ENCODE results near the gene CAMTA1.

The CAMTA1 gene

GRCh38 chr1:7535016-7535415, 749.8 kb downstream of the CAMTA1 start:
- no peak for DNase-seq (ENCODE audit: low spot score)

- DNase-seq (ENCODE audit: low spot score) = no peak
Measured at GRCh38 chr1:7535934-7536878, 751.0 kb downstream of the CAMTA1 start.

- DNase-seq (ENCODE audit: low spot score) = no peak
Measured at GRCh38 chr1:7536891-7537591, 751.8 kb downstream of the CAMTA1 start.

- no peak for DNase-seq (ENCODE audit: low spot score)
Measured at GRCh38 chr1:7538033-7538432, 752.8 kb downstream of the CAMTA1 start.

GRCh38 chr1:7538849-7539768, 753.9 kb downstream of the CAMTA1 start:
- DNase-seq (ENCODE audit: low spot score) = no peak

- no peak for DNase-seq (ENCODE audit: low spot score)
Measured at GRCh38 chr1:7539769-7540175, 754.5 kb downstream of the CAMTA1 start.

GRCh38 chr1:7540816-7541215, 755.6 kb downstream of the CAMTA1 start:
- no peak for DNase-seq (ENCODE audit: low spot score)

- DNase-seq (ENCODE audit: low spot score) = no peak
Measured at GRCh38 chr1:7541629-7542028, 756.4 kb downstream of the CAMTA1 start.

- no peak for DNase-seq (ENCODE audit: low spot score)
Measured at GRCh38 chr1:7543718-7544090, 758.5 kb downstream of the CAMTA1 start.

GRCh38 chr1:7549277-7550161, 764.3 kb downstream of the CAMTA1 start:
- no peak for DNase-seq (ENCODE audit: low spot score)

- DNase-seq (ENCODE audit: low spot score) = no peak
Measured at GRCh38 chr1:7550261-7550865, 765.1 kb downstream of the CAMTA1 start.

GRCh38 chr1:7550981-7551380, 765.7 kb downstream of the CAMTA1 start:
- no peak for DNase-seq (ENCODE audit: low spot score)

GRCh38 chr1:7551442-7551841, 766.2 kb downstream of the CAMTA1 start:
- no peak for DNase-seq (ENCODE audit: low spot score)

- no peak for DNase-seq (ENCODE audit: low spot score)
Measured at GRCh38 chr1:7552402-7552801, 767.1 kb downstream of the CAMTA1 start.

- DNase-seq (ENCODE audit: low spot score) = no peak
Measured at GRCh38 chr1:7553042-7553690, 767.9 kb downstream of the CAMTA1 start.

- no peak for DNase-seq (ENCODE audit: low spot score)
Measured at GRCh38 chr1:7554385-7555235, 769.4 kb downstream of the CAMTA1 start.

GRCh38 chr1:7555391-7556185, 770.3 kb downstream of the CAMTA1 start:
- DNase-seq (ENCODE audit: low spot score) = no peak

- no peak for DNase-seq (ENCODE audit: low spot score)
Measured at GRCh38 chr1:7557301-7557891, 772.1 kb downstream of the CAMTA1 start.
